Fibroblast of villous mesenchyme (primary cell): ENCODE results near the gene DMGDH. TPM values are rescaled to one million over a fixed set of nuclear protein-coding genes. Genes with fewer than 3 reads are reported as not detected.

Experiments used
- DNase-seq: peaks from one replicate; pipeline ENCODE4 v3.0.0-alpha.2; 2010; ENCODE audit warnings: low read depth
- H3K4me3 ChIP-seq: 2 replicates; pipeline ENCODE4 v1.5.1; 2011; ENCODE audit warnings: low read depth, mild to moderate bottlenecking, low read length
- total RNA-seq: library from RNA; depleted of rRNA; stranded (reverse); fragments of >200 nt; gene quantifications from 2 replicates; pipeline ENCODE4 v1.2.3, GENCODE V29; 2012
- TF ChIP-seq, protein P1 (sequence below): IDR thresholded peaks from 2 replicates; pipeline ENCODE4 v1.5.1; 2012; ENCODE audit warnings: low read depth, mild to moderate bottlenecking, low read length; ENCODE audit not compliant: insufficient read depth

The DMGDH gene
- total RNA-seq, 1 donor, result 6.9 TPM

DNA sequence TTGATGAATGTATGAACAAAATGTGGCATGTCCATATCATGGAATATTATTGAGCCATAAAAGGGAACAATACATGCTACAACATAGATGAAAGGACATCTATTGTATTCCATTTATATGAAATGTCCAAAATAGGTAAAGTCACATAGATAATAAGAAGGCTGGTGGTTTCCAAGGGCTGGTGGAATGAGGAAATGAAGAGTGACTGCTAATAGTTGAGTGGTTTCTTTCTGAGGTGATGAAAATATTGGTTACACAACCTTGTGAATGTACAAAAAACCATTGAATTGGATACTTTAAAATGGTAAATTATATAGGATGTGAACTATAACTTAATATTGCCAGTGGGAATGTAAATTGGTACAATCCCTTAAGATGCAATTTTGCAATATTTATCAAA lies 89.6 kb downstream of the DMGDH start:
- no peak overlapping the region for H3K4me3 ChIP-seq
- TF ChIP-seq, protein P1, sequence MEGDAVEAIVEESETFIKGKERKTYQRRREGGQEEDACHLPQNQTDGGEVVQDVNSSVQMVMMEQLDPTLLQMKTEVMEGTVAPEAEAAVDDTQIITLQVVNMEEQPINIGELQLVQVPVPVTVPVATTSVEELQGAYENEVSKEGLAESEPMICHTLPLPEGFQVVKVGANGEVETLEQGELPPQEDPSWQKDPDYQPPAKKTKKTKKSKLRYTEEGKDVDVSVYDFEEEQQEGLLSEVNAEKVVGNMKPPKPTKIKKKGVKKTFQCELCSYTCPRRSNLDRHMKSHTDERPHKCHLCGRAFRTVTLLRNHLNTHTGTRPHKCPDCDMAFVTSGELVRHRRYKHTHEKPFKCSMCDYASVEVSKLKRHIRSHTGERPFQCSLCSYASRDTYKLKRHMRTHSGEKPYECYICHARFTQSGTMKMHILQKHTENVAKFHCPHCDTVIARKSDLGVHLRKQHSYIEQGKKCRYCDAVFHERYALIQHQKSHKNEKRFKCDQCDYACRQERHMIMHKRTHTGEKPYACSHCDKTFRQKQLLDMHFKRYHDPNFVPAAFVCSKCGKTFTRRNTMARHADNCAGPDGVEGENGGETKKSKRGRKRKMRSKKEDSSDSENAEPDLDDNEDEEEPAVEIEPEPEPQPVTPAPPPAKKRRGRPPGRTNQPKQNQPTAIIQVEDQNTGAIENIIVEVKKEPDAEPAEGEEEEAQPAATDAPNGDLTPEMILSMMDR, result no peak
- DNase-seq, result no peak

DNA sequence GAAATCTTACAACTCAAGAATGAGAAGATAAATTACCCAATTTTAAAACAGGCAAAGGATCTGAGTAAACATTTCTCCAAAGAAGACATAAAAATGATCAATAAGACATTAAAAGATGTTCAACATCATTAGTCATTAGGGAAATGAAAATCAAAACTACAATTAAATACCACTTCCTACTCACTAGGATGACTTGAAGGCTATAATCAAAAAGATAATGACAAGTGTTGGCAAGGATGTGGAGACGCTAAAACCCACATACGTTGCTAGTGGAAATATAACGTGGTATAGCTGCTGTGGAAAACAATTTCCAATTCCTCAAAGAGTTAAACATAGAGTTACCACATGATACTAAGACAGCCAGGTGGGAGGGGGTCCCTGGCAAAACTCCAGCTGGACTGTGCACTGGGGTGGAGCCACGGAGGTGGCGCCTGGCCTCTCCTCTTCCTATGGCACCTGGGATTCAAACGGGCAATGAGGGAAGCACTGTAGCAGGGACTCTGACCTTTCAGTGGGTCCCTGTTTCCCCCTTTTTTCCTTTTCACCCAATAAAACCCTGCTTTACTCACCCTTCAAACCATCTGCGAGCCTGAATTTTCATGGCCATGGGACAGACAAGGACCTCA lies 90.2 kb downstream of the DMGDH start:
- no peak overlapping the region for H3K4me3 ChIP-seq
- TF ChIP-seq, protein P1, result no peak
- no peak for DNase-seq

DNA sequence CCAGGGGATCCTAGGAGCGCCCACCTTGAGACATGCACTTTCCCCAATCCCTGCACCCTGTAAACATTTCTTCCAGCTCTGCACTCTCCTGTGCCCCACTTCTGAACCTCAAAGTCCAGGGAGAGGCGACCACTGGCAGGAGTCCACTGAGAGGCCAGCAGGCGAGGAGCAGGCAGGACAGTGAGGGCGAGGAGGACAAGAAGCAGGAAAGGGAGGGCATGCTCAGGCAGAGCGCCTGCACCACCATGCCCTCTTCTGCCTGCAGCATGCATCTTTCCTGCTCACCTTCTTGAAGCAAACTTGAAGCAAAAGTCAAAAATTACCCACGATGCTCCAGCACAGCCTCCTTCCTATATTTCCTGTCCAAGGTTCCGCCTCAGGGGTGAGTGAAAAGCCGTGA lies 94.4 kb downstream of the DMGDH start:
- no peak overlapping the region for H3K4me3 ChIP-seq
- DNase-seq, result no peak
- TF ChIP-seq, protein P1, result no peak

DNA sequence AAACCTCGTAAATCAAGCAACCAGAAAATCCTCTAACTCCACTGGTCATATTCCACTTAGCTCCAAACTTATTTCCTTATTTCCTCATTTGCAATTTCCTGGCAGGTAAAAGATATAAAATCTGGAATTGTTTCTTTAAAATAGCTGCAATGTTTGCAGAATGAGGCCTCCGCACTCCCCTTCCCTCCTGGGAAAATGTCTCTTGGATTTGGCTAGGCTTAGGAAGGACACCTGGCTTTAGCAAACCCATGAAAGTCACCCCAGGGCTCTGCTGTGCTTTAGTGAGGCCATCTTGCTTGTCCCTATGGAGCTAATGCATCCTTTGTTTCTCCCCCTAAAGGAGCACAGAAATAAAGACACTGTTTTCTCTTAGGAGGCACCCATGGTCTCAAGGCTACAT lies 94.9 kb downstream of the DMGDH start:
- no peak for DNase-seq
- TF ChIP-seq, protein P1, result no peak
- H3K4me3 ChIP-seq, result no peak overlapping the region

DNA sequence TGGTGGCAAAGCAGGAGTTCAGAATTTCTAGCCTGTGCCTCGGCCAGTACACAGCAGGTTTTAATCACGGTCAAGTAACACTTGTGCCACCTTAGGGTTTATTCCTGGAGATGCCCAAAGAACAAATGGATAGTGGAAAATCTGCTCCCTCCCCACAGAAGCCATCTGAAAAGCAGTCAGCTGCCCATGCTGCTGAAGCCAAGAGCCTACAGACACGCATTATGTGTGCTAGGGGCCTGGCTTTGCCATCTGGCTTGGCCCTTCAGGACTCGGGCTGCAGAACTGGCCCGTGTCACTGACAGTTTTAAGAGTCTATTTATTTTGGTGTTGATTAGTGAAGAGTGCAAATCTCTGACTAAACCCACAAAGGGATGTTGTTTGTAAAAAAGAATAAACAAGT lies 95.5 kb downstream of the DMGDH start:
- TF ChIP-seq, protein P1, result no peak
- DNase-seq, result peak; percentile 86
- no peak overlapping the region for H3K4me3 ChIP-seq

DNA sequence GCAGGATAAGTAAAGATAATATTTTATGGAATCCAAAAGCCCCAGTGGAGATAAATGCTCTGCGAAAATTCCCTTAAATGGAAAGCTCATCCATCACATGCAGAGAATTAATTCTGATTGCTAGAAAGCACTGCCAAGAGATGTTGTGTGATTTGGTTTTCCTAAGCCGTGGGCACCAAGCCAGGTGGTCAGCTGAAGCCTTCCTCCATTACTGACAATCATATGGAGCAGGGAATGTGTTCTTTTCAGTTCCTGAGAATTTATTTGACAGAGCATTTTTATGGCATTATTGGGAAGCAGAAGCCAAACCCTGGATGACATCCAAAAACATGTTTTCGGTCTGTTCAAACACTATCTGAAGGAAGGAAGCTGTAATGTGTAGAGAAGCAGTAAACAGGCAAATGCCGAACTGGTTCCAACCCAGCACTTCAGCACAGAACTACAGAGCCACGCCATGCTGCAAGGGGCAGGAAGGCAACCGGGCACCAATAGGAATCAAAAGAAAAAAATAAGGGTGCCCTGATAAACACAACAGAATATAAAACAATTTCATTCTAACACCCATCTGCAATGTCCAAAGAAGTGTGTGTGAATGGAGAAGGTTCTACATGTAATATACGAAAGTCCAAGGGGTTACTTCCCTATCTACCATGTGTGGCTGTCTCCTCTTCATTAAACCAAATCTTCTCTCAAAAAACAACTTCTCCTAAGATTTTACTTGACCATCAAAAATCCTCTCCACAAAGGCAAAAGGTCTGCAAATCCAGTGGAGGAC lies 96.6 kb downstream of the DMGDH start:
- no peak overlapping the region for H3K4me3 ChIP-seq
- TF ChIP-seq, protein P1, result no peak
- peak; percentile 91 for DNase-seq
